Tibial nerve (tissue), 4 donors: ENCODE measurements around the gene PRRC2C. TPM values are rescaled to one million over a fixed set of nuclear protein-coding genes. Genes with fewer than 3 reads are reported as not detected.

ENCODE experiments used
- DNase-seq, 2 donors: peaks; one replicate each; pipeline ENCODE4 v3.0.0-alpha.2; 2019; ENCODE audit warnings: low spot score in 2 of 2
- H3K27ac ChIP-seq, 4 donors: fragments of 200-600 bp; sonication (generic) in 3 of 4; one replicate each; pipeline ENCODE4 v1.5.1; 2017 to 2019; ENCODE audit warnings: mild to moderate bottlenecking in 1 of 4
- H3K27me3 ChIP-seq, 2 donors: fragments of 200-600 bp; sonication (generic) in 1 of 2; one replicate each; pipeline versions ENCODE4 v1.5.1 to v1.6.0; 2017 to 2019
- H3K36me3 ChIP-seq, 3 donors: fragments of 200-600 bp; sonication (generic); one replicate each; pipeline ENCODE4 v1.5.1; 2018 to 2019
- H3K4me1 ChIP-seq, 4 donors: fragments of 200-600 bp; sonication (generic) in 3 of 4; one replicate each; pipeline ENCODE4 v1.5.1; 2017 to 2019
- H3K4me3 ChIP-seq, 4 donors: fragments of 200-600 bp; sonication (generic) in 3 of 4; one replicate each; pipeline ENCODE4 v1.5.1; 2017 to 2019; ENCODE audit warnings: mild to moderate bottlenecking in 1 of 4, moderate library complexity in 1 of 4
- H3K9me3 ChIP-seq, 4 donors: fragments of 200-600 bp; sonication (generic) in 3 of 4; one replicate each; pipeline ENCODE4 v1.5.1; 2017 to 2019
- EP300 ChIP-seq, 2 donors: sonication (generic); formaldehyde crosslinking; IDR thresholded peaks; one replicate each; pipeline ENCODE4 v1.6.1; 2017; ENCODE audit warnings: antibody characterized with exemption in 2 of 2, mild to moderate bottlenecking in 1 of 2
- POLR2A ChIP-seq, 2 donors: fragments of 450-650 bp; IDR thresholded peaks; one replicate each; pipeline ENCODE4 v1.6.1; 2017; ENCODE audit warnings: antibody characterized with exemption in 2 of 2, mild to moderate bottlenecking in 2 of 2, moderate library complexity in 2 of 2
- WGBS, 2 donors: methylation state at CpG; one replicate each; pipeline ENCODE4 v1.1.5; 2018; 5-methylcytosine and 5-hydroxymethylcytosine counted together
- total RNA-seq, 4 donors: library from RNA; depleted of rRNA; stranded (reverse); fragments of >200 nt; gene quantifications; one replicate each; pipeline ENCODE4 v1.1.0, GENCODE V29; 2016
- TF ChIP-seq, protein P1 (sequence below), 5 experiments: fragments of 200-600 bp in 3 of 5; fragments of 450-650 bp in 2 of 5; sonication (generic) in 3 of 5; IDR thresholded peaks; one replicate each; pipeline ENCODE4 v1.5.1; 2016 to 2019; ENCODE audit warnings: antibody characterized with exemption in 5 of 5, mild to moderate bottlenecking in 3 of 5, moderate library complexity in 2 of 5

The PRRC2C gene
- total RNA-seq, 4 donors from 2014 or later, result 69.8 to 91.6 (median 80.2) TPM

DNA sequence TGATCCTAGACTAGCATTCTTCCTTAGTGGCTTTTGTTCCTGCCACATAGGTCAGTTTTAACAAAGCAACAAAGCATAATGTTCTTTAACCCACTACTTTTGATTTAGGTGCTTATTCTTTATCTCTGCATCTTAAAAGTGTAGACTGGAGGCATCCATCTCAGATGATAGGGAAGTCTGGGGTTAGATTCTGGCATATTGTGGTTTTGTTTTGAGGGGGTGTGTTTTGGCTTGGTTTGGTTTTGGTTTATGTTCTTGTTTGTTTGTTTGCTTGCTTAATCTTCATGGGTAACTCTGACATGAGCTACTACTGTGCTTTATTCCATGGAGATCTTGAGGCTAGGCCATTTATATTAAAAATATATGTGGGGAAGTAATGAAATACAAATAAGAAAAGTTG is 96.4 kb downstream of the PRRC2C start:
- peaks cover 0 to 8% (median 0%) of the 10 kb centered on the region in 4 donors for H3K4me1 ChIP-seq
- no peak overlapping the region for H3K4me3 ChIP-seq
- DNase-seq, result no peak
- no peaks in the 10 kb centered on the region for H3K9me3 ChIP-seq
- H3K27me3 ChIP-seq, result no peaks in the 10 kb centered on the region
- H3K27ac ChIP-seq, result peak overlapping the region in 2 of 4 donors; percentile 45 to 49
- TF ChIP-seq, protein P1, sequence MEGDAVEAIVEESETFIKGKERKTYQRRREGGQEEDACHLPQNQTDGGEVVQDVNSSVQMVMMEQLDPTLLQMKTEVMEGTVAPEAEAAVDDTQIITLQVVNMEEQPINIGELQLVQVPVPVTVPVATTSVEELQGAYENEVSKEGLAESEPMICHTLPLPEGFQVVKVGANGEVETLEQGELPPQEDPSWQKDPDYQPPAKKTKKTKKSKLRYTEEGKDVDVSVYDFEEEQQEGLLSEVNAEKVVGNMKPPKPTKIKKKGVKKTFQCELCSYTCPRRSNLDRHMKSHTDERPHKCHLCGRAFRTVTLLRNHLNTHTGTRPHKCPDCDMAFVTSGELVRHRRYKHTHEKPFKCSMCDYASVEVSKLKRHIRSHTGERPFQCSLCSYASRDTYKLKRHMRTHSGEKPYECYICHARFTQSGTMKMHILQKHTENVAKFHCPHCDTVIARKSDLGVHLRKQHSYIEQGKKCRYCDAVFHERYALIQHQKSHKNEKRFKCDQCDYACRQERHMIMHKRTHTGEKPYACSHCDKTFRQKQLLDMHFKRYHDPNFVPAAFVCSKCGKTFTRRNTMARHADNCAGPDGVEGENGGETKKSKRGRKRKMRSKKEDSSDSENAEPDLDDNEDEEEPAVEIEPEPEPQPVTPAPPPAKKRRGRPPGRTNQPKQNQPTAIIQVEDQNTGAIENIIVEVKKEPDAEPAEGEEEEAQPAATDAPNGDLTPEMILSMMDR (IDR thresholded peaks at IDR 0.05), result no peak
- peaks cover 4 to 90% (median 38%) of the 10 kb centered on the region in 3 donors for H3K36me3 ChIP-seq

DNA sequence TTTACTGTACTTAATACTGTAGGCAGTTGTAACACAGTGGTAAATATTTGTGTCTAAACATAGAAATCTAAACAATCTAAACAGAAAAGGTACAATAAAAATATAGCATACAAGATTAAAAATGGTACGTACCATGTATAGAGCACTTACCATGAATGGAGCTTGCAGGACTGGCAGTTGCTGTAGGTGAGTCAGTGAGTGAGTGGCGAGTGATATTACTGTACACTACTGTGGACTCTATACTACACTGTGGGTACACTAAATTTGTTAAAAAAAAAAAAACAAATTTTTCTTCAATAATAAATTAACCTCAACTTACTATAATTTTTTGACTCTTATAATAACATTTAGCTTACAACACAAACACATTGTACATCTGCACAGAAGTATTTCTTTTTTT is 97.3 kb downstream of the PRRC2C start:
- no peak for TF ChIP-seq POLR2A (IDR thresholded peaks at IDR 0.05)
- no peak for TF ChIP-seq EP300 (IDR thresholded peaks at IDR 0.05)
- TF ChIP-seq, protein P1 (IDR thresholded peaks at IDR 0.05), result no peak
- Histone ChIP-seq H3K4me1 (peaks cover 0 to 8% (median 0%) of the 10 kb centered on the region in 4 donors), H3K27ac (peak overlapping the region in 1 of 4 donors; percentile 45), H3K4me3 (no peak overlapping the region), H3K9me3 (no peaks in the 10 kb centered on the region), H3K36me3 (peaks cover 0 to 90% (median 35%) of the 10 kb centered on the region in 3 donors), H3K27me3 (no peaks in the 10 kb centered on the region)
- 85% methylated on average over 2 of the region's 2 CpGs for WGBS, 2 donors
- DNase-seq, result no peak

DNA sequence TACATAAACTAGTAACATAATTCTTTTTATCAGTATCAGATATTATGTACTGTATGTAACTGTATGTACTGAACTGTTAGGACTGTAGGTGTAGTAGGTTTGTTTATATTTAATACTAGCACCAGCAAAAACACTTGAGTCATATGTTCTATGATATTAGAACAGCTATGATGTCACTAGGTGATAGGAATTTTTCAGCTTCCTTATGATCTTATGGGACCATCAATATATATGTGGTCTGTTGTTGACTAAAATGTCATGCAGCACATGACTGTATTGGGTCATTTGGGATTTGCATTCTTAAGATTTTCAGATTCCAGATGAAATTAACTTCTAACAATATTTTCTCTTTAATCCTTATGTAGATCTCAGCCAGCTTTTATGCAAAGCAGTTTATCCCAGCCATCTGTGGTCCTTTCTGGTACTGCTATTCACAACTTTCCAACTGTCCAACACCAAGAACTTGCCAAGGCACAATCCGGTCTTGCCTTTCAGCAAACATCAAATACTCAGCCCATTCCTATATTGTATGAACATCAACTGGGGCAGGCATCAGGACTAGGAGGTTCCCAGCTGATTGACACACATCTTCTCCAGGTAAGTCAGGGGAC is 98.4 kb downstream of the PRRC2C start:
- H3K27me3 ChIP-seq, result no peaks in the 10 kb centered on the region
- H3K4me1 ChIP-seq, result peaks cover 0 to 8% (median 0%) of the 10 kb centered on the region in 4 donors
- TF ChIP-seq EP300 (IDR thresholded peaks at IDR 0.05) (no peak), POLR2A (IDR thresholded peaks at IDR 0.05) (no peak)
- TF ChIP-seq, protein P1 (IDR thresholded peaks at IDR 0.05), result no peak
- H3K4me3 ChIP-seq, result no peak overlapping the region
- WGBS, 2 donors, result 48% methylated on average over 1 of the region's 1 CpG
- DNase-seq, result no peak
- H3K9me3 ChIP-seq, result no peaks in the 10 kb centered on the region
- H3K36me3 ChIP-seq, result peaks cover 0 to 90% (median 26%) of the 10 kb centered on the region in 3 donors
- H3K27ac ChIP-seq, result peak overlapping the region in 1 of 4 donors; percentile 20

DNA sequence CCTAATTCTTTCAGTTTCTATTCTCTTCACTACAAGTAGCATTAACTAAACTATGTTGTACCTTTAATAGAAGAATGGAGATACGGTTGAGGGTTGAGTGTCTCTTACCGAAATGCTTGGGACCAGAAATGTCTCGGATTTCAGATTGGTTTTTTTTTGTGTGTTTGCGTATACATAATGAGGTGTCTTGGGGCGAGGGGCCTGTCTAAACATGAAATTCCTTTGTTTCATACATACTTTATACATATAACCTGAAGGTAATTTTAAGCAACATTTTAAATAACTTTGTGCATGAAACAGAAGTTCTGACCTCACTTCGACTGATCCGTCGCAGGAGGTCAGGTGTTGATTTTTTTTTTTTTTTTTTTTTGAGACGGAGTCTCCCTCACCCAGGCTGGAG is 100.4 kb downstream of the PRRC2C start:
- Histone ChIP-seq H3K4me1 (peaks cover 0 to 8% (median 0%) of the 10 kb centered on the region in 4 donors), H3K36me3 (peaks cover 0 to 92% (median 8%) of the 10 kb centered on the region in 3 donors), H3K9me3 (no peaks in the 10 kb centered on the region), H3K27ac (no peak overlapping the region), H3K27me3 (no peaks in the 10 kb centered on the region), H3K4me3 (no peak overlapping the region)
- DNase-seq, result no peak
- no peak for TF ChIP-seq POLR2A (IDR thresholded peaks at IDR 0.05)
- no peak for TF ChIP-seq EP300 (IDR thresholded peaks at IDR 0.05)
- TF ChIP-seq, protein P1 (IDR thresholded peaks at IDR 0.05), result no peak
- 94 to 96% methylated on average over 9 of the region's 9 CpGs for WGBS, 2 donors

DNA sequence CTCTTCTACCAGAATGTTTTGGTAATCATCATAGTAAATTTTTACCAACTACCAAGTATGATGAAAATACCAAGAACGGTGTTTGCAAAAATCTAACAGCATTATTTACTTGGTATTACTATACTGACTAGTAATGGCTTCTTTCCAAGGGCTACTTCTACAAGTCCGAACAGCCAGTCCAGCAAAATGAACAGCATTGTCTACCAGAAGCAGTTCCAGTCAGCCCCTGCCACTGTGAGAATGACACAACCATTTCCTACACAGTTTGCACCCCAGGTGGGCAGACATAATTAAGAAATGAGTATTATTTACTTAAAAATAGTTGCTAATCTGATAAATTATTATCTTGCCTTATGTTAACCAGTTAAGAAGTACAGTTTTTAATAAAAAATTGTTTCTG is 102.9 kb downstream of the PRRC2C start:
- Histone ChIP-seq H3K4me1 (no peaks in the 10 kb centered on the region), H3K36me3 (peaks cover 0 to 99% (median 8%) of the 10 kb centered on the region in 3 donors), H3K27me3 (no peaks in the 10 kb centered on the region), H3K27ac (no peak overlapping the region), H3K9me3 (no peaks in the 10 kb centered on the region), H3K4me3 (no peak overlapping the region)
- no peak for TF ChIP-seq POLR2A (IDR thresholded peaks at IDR 0.05)
- TF ChIP-seq, protein P1 (IDR thresholded peaks at IDR 0.05), result no peak
- no peak for TF ChIP-seq EP300 (IDR thresholded peaks at IDR 0.05)
- WGBS, 2 donors, result 53 to 58% methylated on average over 2 of the region's 2 CpGs
- no peak for DNase-seq
